HepG2 (cell line): ENCODE data around the gene ODAPH. TPM values are rescaled to one million over a fixed set of nuclear protein-coding genes. Genes with fewer than 3 reads are reported as not detected.

Experiments
- AHDC1 ChIP-seq: sonication (generic); formaldehyde crosslinking; IDR thresholded peaks from 2 replicates; pipeline ENCODE4 v1.5.1; 2020; ENCODE audit warnings: mild to moderate bottlenecking, missing genetic modification reagents, borderline replicate concordance
- FOXJ3 ChIP-seq: sonication (generic); formaldehyde crosslinking; IDR thresholded peaks from 2 replicates; pipeline ENCODE4 v1.4.0; 2020; ENCODE audit warnings: missing genetic modification reagents, mild to moderate bottlenecking, borderline replicate concordance
- GZF1 ChIP-seq: sonication (generic); formaldehyde crosslinking; IDR thresholded peaks from 2 replicates; pipeline ENCODE4 v1.5.1; 2020; ENCODE audit warnings: mild to moderate bottlenecking, missing genetic modification reagents
- HDAC2 ChIP-seq: sonication (generic); formaldehyde crosslinking; IDR thresholded peaks from 2 replicates; pipeline ENCODE4 v1.4.0; 2020; ENCODE audit warnings: missing genetic modification reagents
- HOXA5 ChIP-seq: sonication (generic); formaldehyde crosslinking; IDR thresholded peaks from 2 replicates; pipeline ENCODE4 v1.4.0; 2020; ENCODE audit warnings: missing genetic modification reagents
- IKZF1 ChIP-seq: fragments of 450-650 bp; IDR thresholded peaks from 2 replicates; pipeline ENCODE4 v1.7.1; 2016
- JARID2 ChIP-seq: sonication (generic); formaldehyde crosslinking; IDR thresholded peaks from 2 replicates; pipeline ENCODE4 v1.8.1; 2023; ENCODE audit warnings: missing genetic modification reagents, inconsistent platforms; ENCODE audit not compliant: insufficient replicate concordance
- MATR3 ChIP-seq: sonication (generic); formaldehyde crosslinking; IDR thresholded peaks from 2 replicates; pipeline ENCODE4 v1.4.0; 2020; ENCODE audit warnings: missing genetic modification reagents
- MTA1 ChIP-seq: sonication (generic); formaldehyde crosslinking; IDR thresholded peaks from 2 replicates; pipeline ENCODE4 v1.4.0; 2020; ENCODE audit warnings: missing genetic modification reagents, mild to moderate bottlenecking, borderline replicate concordance
- NR1H2 ChIP-seq: sonication (generic); formaldehyde crosslinking; IDR thresholded peaks from 2 replicates; pipeline ENCODE4 v1.8.1; 2022; ENCODE audit warnings: low read depth, missing genetic modification reagents, borderline replicate concordance
- PLRG1 ChIP-seq: fragments of 450-650 bp; conservative IDR thresholded peaks from 2 replicates; pipeline ENCODE4 v1.6.1; 2016
- SALL2 ChIP-seq: sonication (generic); formaldehyde crosslinking; IDR thresholded peaks from 2 replicates; pipeline ENCODE4 v1.8.1; 2023; ENCODE audit warnings: mild to moderate bottlenecking, missing genetic modification reagents, inconsistent platforms
- SIX4 ChIP-seq: sonication (generic); formaldehyde crosslinking; IDR thresholded peaks from 2 replicates; pipeline ENCODE4 v1.4.0; 2020; ENCODE audit warnings: missing genetic modification reagents
- TCF7 ChIP-seq: sonication (generic); IDR thresholded peaks from 2 replicates; pipeline ENCODE4 v1.6.1; 2016; ENCODE audit warnings: antibody characterized with exemption, low read depth
- TMF1 ChIP-seq: sonication (generic); formaldehyde crosslinking; IDR thresholded peaks from 2 replicates; pipeline ENCODE4 v1.8.1; 2022; ENCODE audit warnings: low read depth, missing genetic modification reagents
- ZNF121 ChIP-seq: sonication (generic); formaldehyde crosslinking; IDR thresholded peaks from 2 replicates; pipeline ENCODE4 v1.5.0; 2020; ENCODE audit warnings: mild to moderate bottlenecking, missing genetic modification reagents
- ZNF382 ChIP-seq: sonication (generic); formaldehyde crosslinking; IDR thresholded peaks from 2 replicates; pipeline ENCODE4 v1.5.0; 2020; ENCODE audit warnings: missing genetic modification reagents, mild to moderate bottlenecking, borderline replicate concordance
- ZNF564 ChIP-seq: sonication (generic); formaldehyde crosslinking; IDR thresholded peaks from 2 replicates; pipeline ENCODE4 v1.8.1; 2023; ENCODE audit warnings: mild to moderate bottlenecking, missing genetic modification reagents
- ZNF629 ChIP-seq: sonication (generic); formaldehyde crosslinking; conservative IDR thresholded peaks from 2 replicates; pipeline ENCODE4 v1.5.0; 2020; ENCODE audit warnings: missing genetic modification reagents
- ZNF766 ChIP-seq: sonication (generic); formaldehyde crosslinking; IDR thresholded peaks from 2 replicates; pipeline ENCODE4 v1.5.0; 2020; ENCODE audit warnings: missing genetic modification reagents, borderline replicate concordance
- ZNF772 ChIP-seq: sonication (generic); formaldehyde crosslinking; IDR thresholded peaks from 2 replicates; pipeline ENCODE4 v1.5.0; 2020; ENCODE audit warnings: mild to moderate bottlenecking, missing genetic modification reagents
- ZNF839 ChIP-seq: sonication (generic); formaldehyde crosslinking; IDR thresholded peaks from 2 replicates; pipeline ENCODE4 v1.4.0; 2020; ENCODE audit warnings: missing genetic modification reagents, mild to moderate bottlenecking, borderline replicate concordance
- ZZZ3 ChIP-seq: sonication (generic); formaldehyde crosslinking; IDR thresholded peaks from 2 replicates; pipeline ENCODE4 v1.4.0; 2020; ENCODE audit warnings: missing genetic modification reagents, mild to moderate bottlenecking, borderline replicate concordance
- polyA plus RNA-seq, 8 experiments: library from polyadenylated mRNA; depleted of rRNA in 3 of 8; stranded (reverse) in 7 of 8; unstranded in 1 of 8; fragments of >200 nt; fragmentation: Illumina TruSeq in 4 of 8; extraction: Trizol in 4 of 8; gene quantifications; 2 replicates each; pipeline versions ENCODE4 v1.2.1 to v1.2.3, GENCODE V29; 2011 to 2016; ENCODE audit warnings: low read depth in 4 of 8, missing spikeins in 1 of 8, mixed read lengths in 1 of 8; ENCODE audit not compliant: insufficient read depth in 1 of 8
- total RNA-seq, 5 experiments: library from RNA; depleted of rRNA; stranded (reverse); fragments of >200 nt; fragmentation: Illumina TruSeq; extraction: Trizol; gene quantifications; 2 replicates each; pipeline ENCODE4 v1.2.3, GENCODE V29; 2016; ENCODE audit warnings: low read depth in 1 of 5
- TF ChIP-seq, protein P1 (sequence below): sonication (generic); formaldehyde crosslinking; IDR thresholded peaks from 2 replicates; pipeline ENCODE4 v1.4.0; 2020; ENCODE audit warnings: missing genetic modification reagents

The ODAPH gene
- total and polyA plus RNA-seq, 2 of the 13 experiments (the other 11 are each of a cell fraction or from before 2014, with no cell fraction given) = 0.50 TPM; not detected in 1

DNA sequence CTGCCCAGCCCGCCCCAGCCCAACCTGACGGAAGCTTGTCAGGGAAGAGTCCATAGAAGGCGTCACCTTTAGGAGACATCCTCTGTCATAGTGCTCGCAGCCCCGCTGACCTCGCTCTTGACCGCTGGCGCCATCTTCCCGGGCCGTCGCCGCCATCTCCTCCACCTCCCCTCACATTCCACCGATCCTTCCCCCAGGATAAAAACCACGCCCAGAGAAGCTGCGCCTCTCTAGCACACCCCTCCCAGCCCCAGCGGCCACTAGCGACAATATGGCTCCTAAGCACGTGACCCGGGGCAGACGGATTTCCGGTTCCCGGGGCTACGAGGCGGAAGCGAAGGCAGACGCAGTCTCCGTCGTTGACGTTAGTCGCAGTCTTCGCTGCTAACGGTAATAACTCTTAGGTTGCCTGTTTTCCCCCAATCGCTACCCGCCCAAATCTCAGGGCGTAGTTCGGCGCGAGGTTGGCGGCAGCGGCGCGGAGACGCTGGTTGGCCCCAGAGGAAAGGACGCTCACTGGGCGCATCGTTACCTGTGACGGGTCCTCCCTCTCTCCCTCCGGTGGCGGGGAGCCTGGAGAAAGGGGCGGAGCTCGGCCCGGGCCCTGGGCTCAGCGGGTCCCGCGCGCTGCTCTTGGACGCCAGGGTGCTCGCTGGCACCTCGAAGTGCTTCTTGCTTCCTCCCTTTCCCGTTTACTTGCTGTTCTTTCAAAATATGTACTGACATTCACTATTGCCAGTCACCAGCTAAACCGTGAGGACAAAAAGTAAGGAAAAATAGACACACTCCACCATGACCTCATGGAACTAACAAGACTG, 41.5 kb upstream of the ODAPH start, which contains the start of the genes RCHY1 and THAP6 (continued):
- TF ChIP-seq ZNF564 (peak; percentile 70; the same call in 1 of the 2 replicates), TMF1 (CRISPR knock-in tag) (peak; percentile 86), JARID2 (CRISPR knock-in tag) (no peak), ZNF382 (CRISPR knock-in tag) (no peak), TCF7 (no peak), ZNF766 (CRISPR knock-in tag) (peak; percentile 27; the same call in 1 of the 2 replicates), HOXA5 (CRISPR knock-in tag) (peak; percentile 43; the same call in 1 of the 2 replicates), GZF1 (CRISPR knock-in tag) (peak; percentile 70; the same call in 1 of the 2 replicates), ZZZ3 (CRISPR knock-in tag) (peak; percentile 65; the same call in 1 of the 2 replicates), AHDC1 (CRISPR knock-in tag) (peak; percentile 42; the same call in 1 of the 2 replicates), ZNF772 (CRISPR knock-in tag) (0 out of 2 replicates have a peak, but pooled peaks have one; percentile 63), HDAC2 (CRISPR knock-in tag) (peak; percentile 36), SIX4 (CRISPR knock-in tag) (0 out of 2 replicates have a peak, but pooled peaks have one; percentile 19), NR1H2 (CRISPR knock-in tag) (no peak), IKZF1 (no peak), PLRG1 (no peak), MTA1 (CRISPR knock-in tag) (peak; percentile 56; the same call in 1 of the 2 replicates), FOXJ3 (CRISPR knock-in tag) (no peak), ZNF839 (CRISPR knock-in tag) (no peak; the same call in 1 of the 2 replicates), MATR3 (no peak), SALL2 (no peak), ZNF121 (CRISPR knock-in tag) (no peak; the same call in 1 of the 2 replicates), ZNF629 (no peak; the same call in 1 of the 2 replicates)
- TF ChIP-seq, protein P1, sequence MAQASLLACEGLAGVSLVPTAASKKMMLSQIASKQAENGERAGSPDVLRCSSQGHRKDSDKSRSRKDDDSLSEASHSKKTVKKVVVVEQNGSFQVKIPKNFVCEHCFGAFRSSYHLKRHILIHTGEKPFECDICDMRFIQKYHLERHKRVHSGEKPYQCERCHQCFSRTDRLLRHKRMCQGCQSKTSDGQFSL (CRISPR knock-in tag) = 0 out of 2 replicates have a peak, but pooled peaks have one; percentile 57
